ENCODE measurements around the gene USP49.
"Not testable (repeated sequence)": the region's sequence is repeated elsewhere in the genome, so short reads cannot be mapped to it uniquely, and the experiment has no call there.

The USP49 gene

GRCh38 chr6:41779336-41779735 lies 115.8 kb downstream of the USP49 start:
- peak overlapping the region; percentile 87 for H3K4me3 Mint-ChIP-seq
- ATAC-seq, result no peak
- peaks cover 14% of the 10 kb centered on the region for H3K4me1 Mint-ChIP-seq
- no peaks in the 10 kb centered on the region for H3K9me3 Mint-ChIP-seq
- DNase-seq, result no peak
- peak overlapping the region; percentile 23 for H3K27ac Mint-ChIP-seq
- H3K27me3 Mint-ChIP-seq, result peaks cover 11% of the 10 kb centered on the region
- no peaks in the 10 kb centered on the region for H3K36me3 Mint-ChIP-seq (ENCODE audit: low read depth)

- no peak for ATAC-seq
- H3K4me1 Mint-ChIP-seq, result peaks cover 14% of the 10 kb centered on the region
These were observed 116.3 kb downstream of the USP49 start for GRCh38 chr6:41778895-41779294.

GRCh38 chr6:41777551-41778285 lies 117.5 kb downstream of the USP49 start:
- H3K4me3 Mint-ChIP-seq, result no peak overlapping the region
- peaks cover 14% of the 10 kb centered on the region for H3K4me1 Mint-ChIP-seq
- peaks cover 2% of the 10 kb centered on the region for H3K36me3 Mint-ChIP-seq (ENCODE audit: low read depth)
- peaks cover 11% of the 10 kb centered on the region for H3K27me3 Mint-ChIP-seq
- no peak overlapping the region for H3K27ac Mint-ChIP-seq
- DNase-seq (no peak), ATAC-seq (no peak)
- H3K9me3 Mint-ChIP-seq, result no peaks in the 10 kb centered on the region

More at GRCh38 chr6:41778895-41779294, 116.3 kb downstream of the USP49 start:
- no peak for DNase-seq
- H3K4me3 Mint-ChIP-seq, result peak overlapping the region; percentile 87
- H3K27me3 Mint-ChIP-seq, result peaks cover 11% of the 10 kb centered on the region
- H3K36me3 Mint-ChIP-seq (ENCODE audit: low read depth), result no peaks in the 10 kb centered on the region
- H3K27ac Mint-ChIP-seq, result peak overlapping the region; percentile 23
- H3K9me3 Mint-ChIP-seq, result no peaks in the 10 kb centered on the region

GRCh38 chr6:41775293-41775882 lies 119.8 kb downstream of the USP49 start:
- H3K27me3 Mint-ChIP-seq, result peaks cover 1% of the 10 kb centered on the region
- no peak overlapping the region for H3K4me3 Mint-ChIP-seq
- no peak for DNase-seq

GRCh38 chr6:41774841-41775240 lies 120.3 kb downstream of the USP49 start:
- H3K27me3 Mint-ChIP-seq, result peaks cover under 1% of the 10 kb centered on the region
- no peak overlapping the region for H3K27ac Mint-ChIP-seq
- H3K36me3 Mint-ChIP-seq (ENCODE audit: low read depth), result peaks cover 2% of the 10 kb centered on the region
- ATAC-seq (no peak), DNase-seq (no peak)
- H3K9me3 Mint-ChIP-seq, result no peaks in the 10 kb centered on the region
- peaks cover 9% of the 10 kb centered on the region for H3K4me1 Mint-ChIP-seq
- no peak overlapping the region for H3K4me3 Mint-ChIP-seq

More at GRCh38 chr6:41775293-41775882, 119.8 kb downstream of the USP49 start:
- no peak for ATAC-seq
- Mint-ChIP-seq H3K36me3 (ENCODE audit: low read depth) (peaks cover 2% of the 10 kb centered on the region), H3K4me1 (peaks cover 9% of the 10 kb centered on the region), H3K9me3 (no peaks in the 10 kb centered on the region), H3K27ac (no peak overlapping the region)

GRCh38 chr6:41771058-41771983 lies 123.9 kb downstream of the USP49 start:
- H3K27ac Mint-ChIP-seq, result no peak overlapping the region
- H3K27me3 Mint-ChIP-seq, result no peaks in the 10 kb centered on the region
- peaks cover 2% of the 10 kb centered on the region for H3K36me3 Mint-ChIP-seq (ENCODE audit: low read depth)
- no peak overlapping the region for H3K4me3 Mint-ChIP-seq
- DNase-seq (no peak), ATAC-seq (no peak)
- no peaks in the 10 kb centered on the region for H3K9me3 Mint-ChIP-seq
- peaks cover 2% of the 10 kb centered on the region for H3K4me1 Mint-ChIP-seq

GRCh38 chr6:41770381-41771057 lies 124.7 kb downstream of the USP49 start:
- ATAC-seq (no peak), DNase-seq (no peak)
- Mint-ChIP-seq H3K27me3 (no peaks in the 10 kb centered on the region), H3K27ac (no peak overlapping the region), H3K4me3 (no peak overlapping the region), H3K9me3 (no peaks in the 10 kb centered on the region), H3K4me1 (peaks cover 2% of the 10 kb centered on the region), H3K36me3 (ENCODE audit: low read depth) (peaks cover 2% of the 10 kb centered on the region)

GRCh38 chr6:41769376-41769775 lies 125.8 kb downstream of the USP49 start:
- no peak for ATAC-seq

GRCh38 chr6:41768545-41769308 lies 126.4 kb downstream of the USP49 start:
- Mint-ChIP-seq H3K4me1 (peaks cover 2% of the 10 kb centered on the region), H3K27ac (no peak overlapping the region), H3K4me3 (no peak overlapping the region), H3K9me3 (no peaks in the 10 kb centered on the region), H3K36me3 (ENCODE audit: low read depth) (peaks cover 2% of the 10 kb centered on the region), H3K27me3 (no peaks in the 10 kb centered on the region)
- ATAC-seq (no peak), DNase-seq (no peak)

More at GRCh38 chr6:41769376-41769775, 125.8 kb downstream of the USP49 start:
- Mint-ChIP-seq H3K4me1 (peaks cover 2% of the 10 kb centered on the region), H3K4me3 (no peak overlapping the region), H3K36me3 (ENCODE audit: low read depth) (peaks cover 2% of the 10 kb centered on the region), H3K9me3 (no peaks in the 10 kb centered on the region), H3K27ac (no peak overlapping the region), H3K27me3 (no peaks in the 10 kb centered on the region)
- DNase-seq, result no peak

GRCh38 chr6:41767112-41767833 lies 127.9 kb downstream of the USP49 start:
- Mint-ChIP-seq H3K4me3 (no peak overlapping the region), H3K27ac (no peak overlapping the region), H3K27me3 (no peaks in the 10 kb centered on the region), H3K9me3 (no peaks in the 10 kb centered on the region), H3K36me3 (ENCODE audit: low read depth) (no peaks in the 10 kb centered on the region), H3K4me1 (peaks cover 2% of the 10 kb centered on the region)
- no peak for ATAC-seq
- DNase-seq, result no peak

GRCh38 chr6:41766043-41766664 lies 129.0 kb downstream of the USP49 start:
- not testable (repeated sequence) for H3K36me3 Mint-ChIP-seq (ENCODE audit: low read depth); H3K27ac Mint-ChIP-seq; H3K27me3 Mint-ChIP-seq; H3K4me1 Mint-ChIP-seq; DNase-seq; H3K9me3 Mint-ChIP-seq; H3K4me3 Mint-ChIP-seq; ATAC-seq

GRCh38 chr6:41763470-41763869 lies 131.7 kb downstream of the USP49 start:
- H3K27me3 Mint-ChIP-seq, result peaks cover 5% of the 10 kb centered on the region
- H3K9me3 Mint-ChIP-seq, result no peaks in the 10 kb centered on the region
- no peak for DNase-seq
- no peak overlapping the region for H3K4me3 Mint-ChIP-seq
- H3K36me3 Mint-ChIP-seq (ENCODE audit: low read depth), result no peaks in the 10 kb centered on the region
- H3K4me1 Mint-ChIP-seq, result no peaks in the 10 kb centered on the region
- no peak for ATAC-seq
- no peak overlapping the region for H3K27ac Mint-ChIP-seq
